Ovary (tissue), 9 donors: Measurements from ENCODE around the gene MUSTN1. TPM values are rescaled to one million over a fixed set of nuclear protein-coding genes. Genes with fewer than 3 reads are reported as not detected.

Experiments used
- DNase-seq, 5 donors: peaks; one replicate each; pipeline ENCODE4 v3.0.0-alpha.2; 2019 to 2020
- H3K27ac ChIP-seq, 2 donors: fragments of 200-600 bp; one replicate each; pipeline versions ENCODE4 v1.5.1 to v1.8.0; 2019 to 2022
- H3K27me3 ChIP-seq: fragments of 200-600 bp; one replicate; pipeline ENCODE4 v1.8.0; 2022
- H3K36me3 ChIP-seq: fragments of 200-600 bp; sonication (generic); one replicate; pipeline ENCODE4 v1.5.1; 2019
- H3K4me1 ChIP-seq: one replicate; pipeline ENCODE4 v1.8.1; 2013; ENCODE audit warnings: mild to moderate bottlenecking, moderate library complexity; ENCODE audit not compliant: insufficient read depth
- H3K4me3 ChIP-seq: fragments of 200-600 bp; sonication (generic); one replicate; pipeline ENCODE4 v1.5.1; 2017
- H3K9me3 ChIP-seq, 2 donors: fragments of 200-600 bp in 1 of 2; sonication (generic) in 1 of 2; one replicate each; pipeline versions ENCODE4 v1.5.1 to v1.8.1; 2013 to 2019; ENCODE audit warnings: mild to moderate bottlenecking in 1 of 2, moderate library complexity in 1 of 2
- CTCF ChIP-seq, 3 donors: fragments of 450-650 bp in 2 of 3; fragments of 200-600 bp in 1 of 3; IDR thresholded peaks; one replicate each; pipeline versions ENCODE4 v1.5.1 to v1.8.0; 2016 to 2022; ENCODE audit warnings: antibody characterized with exemption in 3 of 3, mild to moderate bottlenecking in 1 of 3
- EP300 ChIP-seq: sonication (generic); formaldehyde crosslinking; IDR thresholded peaks from one replicate; pipeline ENCODE4 v1.6.1; 2017; ENCODE audit warnings: antibody characterized with exemption
- POLR2A ChIP-seq: fragments of 450-650 bp; IDR thresholded peaks from one replicate; pipeline ENCODE4 v1.6.1; 2017; ENCODE audit warnings: antibody characterized with exemption, mild to moderate bottlenecking, moderate library complexity
- WGBS, 3 donors: extraction: QIAGEN DNeasy Blood & Tissue Kit in 1 of 3; methylation state at CpG; one replicate each; pipeline versions ENCODE4 v1.1.5 to v1.1.7; 2013 to 2017; 5-methylcytosine and 5-hydroxymethylcytosine counted together
- intact Hi-C, 4 donors: fragments of 100-400 bp; cut with DNase I; formaldehyde crosslinking; loops; one replicate each; pipeline versions ENCODE4 v1.11.0 to v1.15.1; 2022 to 2023
- polyA plus RNA-seq, 2 donors: library from polyadenylated mRNA; stranded (reverse); fragments of 200-250 nt in 1 of 2; fragments of 350-450 nt in 1 of 2; fragmentation: Illumina TruSeq in 1 of 2; extraction: RNeasy Lipid Tissue Mini Kit (QIAGEN cat#74804) in 1 of 2; gene quantifications; one replicate each; pipeline ENCODE4 v1.2.3, GENCODE V29; 2013 to 2014
- total RNA-seq, 7 donors: library from RNA; depleted of rRNA in 2 of 7; stranded (reverse); fragments of >200 nt in 2 of 7; fragmentation: NEBNext Ultra II Directional in 3 of 7; extraction: Animal tissue kit (Norgen Biotek cat#: 25700) in 3 of 7; gene quantifications; one replicate each; pipeline versions ENCODE4 v1.1.0 to v1.2.4, GENCODE V29; 2016 to 2023
- donor health status: DM: no; HTN: no; CAD: no; lungs with moderate emphysema.
- donor health status: DM: no; HTN: no; CAD: no.
- donor health status: Bipolar disorder and iron deficiency.
- donor health status: DM: yes; HTN: yes; CAD: no.
- donor health status: DM: no; HTN: no; CAD: no.
- donor health status: DM: yes; HTN: yes; CAD: no.

MUSTN1 gene
- total and polyA plus RNA-seq, 9 donors = 2.2 to 30.0 (median 8.6) TPM

- 74 to 78% (median 74%) methylated on average over 19 of the region's 19 CpGs for WGBS, 3 donors
- no peak for TF ChIP-seq EP300
- no peak for TF ChIP-seq CTCF (IDR thresholded peaks at IDR 0.05)
- no peak for TF ChIP-seq POLR2A
- Histone ChIP-seq H3K36me3 (no peaks in the 10 kb centered on the region), H3K9me3 (no peaks in the 10 kb centered on the region), H3K27me3 (no peaks in the 10 kb centered on the region), H3K4me1 (no peaks in the 10 kb centered on the region), H3K4me3 (no peak overlapping the region), H3K27ac (no peak overlapping the region)
- no peak for DNase-seq
- intact Hi-C loops = no loop called here
These were observed 29.4 kb downstream of the MUSTN1 start for GRCh38 chr3:52805270-52806039.

GRCh38 chr3:52801839-52802238, 33.0 kb downstream of the MUSTN1 start:
- no peaks in the 10 kb centered on the region for H3K4me1 ChIP-seq
- no peak for DNase-seq
- H3K27ac ChIP-seq = no peak overlapping the region
- no peaks in the 10 kb centered on the region for H3K36me3 ChIP-seq
- TF ChIP-seq POLR2A = no peak
- TF ChIP-seq EP300 = no peak
- TF ChIP-seq CTCF (IDR thresholded peaks at IDR 0.05) = no peak
- 13 to 25% (median 18%) methylated on average over 5 of the region's 5 CpGs for WGBS, 3 donors
- no peaks in the 10 kb centered on the region for H3K9me3 ChIP-seq
- H3K4me3 ChIP-seq = no peak overlapping the region
- intact Hi-C loops = no loop called here
- no peaks in the 10 kb centered on the region for H3K27me3 ChIP-seq

- Histone ChIP-seq H3K9me3 (no peaks in the 10 kb centered on the region), H3K27me3 (no peaks in the 10 kb centered on the region), H3K4me3 (no peak overlapping the region), H3K36me3 (no peaks in the 10 kb centered on the region), H3K4me1 (no peaks in the 10 kb centered on the region), H3K27ac (no peak overlapping the region)
- TF ChIP-seq EP300 (no peak), POLR2A (no peak)
- intact Hi-C loops = no loop called here
- DNase-seq = no peak
- 79 to 88% (median 83%) methylated on average over 7 of the region's 7 CpGs for WGBS, 3 donors
These were observed 34.7 kb downstream of the MUSTN1 start for GRCh38 chr3:52800079-52800478.

- H3K27me3 ChIP-seq = no peaks in the 10 kb centered on the region
These were observed 35.8 kb downstream of the MUSTN1 start for GRCh38 chr3:52798978-52799476.

More at GRCh38 chr3:52798978-52799476, 35.8 kb downstream of the MUSTN1 start:
- Histone ChIP-seq H3K4me3 (no peak overlapping the region), H3K27ac (no peak overlapping the region), H3K4me1 (no peaks in the 10 kb centered on the region), H3K9me3 (no peaks in the 10 kb centered on the region), H3K36me3 (no peaks in the 10 kb centered on the region)
- no peak for DNase-seq
- intact Hi-C loops = no loop called here
- no peak for TF ChIP-seq CTCF (IDR thresholded peaks at IDR 0.05)
- TF ChIP-seq POLR2A = no peak
- no peak for TF ChIP-seq EP300
- 75 to 79% (median 75%) methylated on average over 14 of the region's 14 CpGs for WGBS, 3 donors
